ENCODE data around the gene COL9A3.
A peak's percentile ranks its signal among the peaks of the same experiment; 100 is the strongest.

The COL9A3 gene

DNA sequence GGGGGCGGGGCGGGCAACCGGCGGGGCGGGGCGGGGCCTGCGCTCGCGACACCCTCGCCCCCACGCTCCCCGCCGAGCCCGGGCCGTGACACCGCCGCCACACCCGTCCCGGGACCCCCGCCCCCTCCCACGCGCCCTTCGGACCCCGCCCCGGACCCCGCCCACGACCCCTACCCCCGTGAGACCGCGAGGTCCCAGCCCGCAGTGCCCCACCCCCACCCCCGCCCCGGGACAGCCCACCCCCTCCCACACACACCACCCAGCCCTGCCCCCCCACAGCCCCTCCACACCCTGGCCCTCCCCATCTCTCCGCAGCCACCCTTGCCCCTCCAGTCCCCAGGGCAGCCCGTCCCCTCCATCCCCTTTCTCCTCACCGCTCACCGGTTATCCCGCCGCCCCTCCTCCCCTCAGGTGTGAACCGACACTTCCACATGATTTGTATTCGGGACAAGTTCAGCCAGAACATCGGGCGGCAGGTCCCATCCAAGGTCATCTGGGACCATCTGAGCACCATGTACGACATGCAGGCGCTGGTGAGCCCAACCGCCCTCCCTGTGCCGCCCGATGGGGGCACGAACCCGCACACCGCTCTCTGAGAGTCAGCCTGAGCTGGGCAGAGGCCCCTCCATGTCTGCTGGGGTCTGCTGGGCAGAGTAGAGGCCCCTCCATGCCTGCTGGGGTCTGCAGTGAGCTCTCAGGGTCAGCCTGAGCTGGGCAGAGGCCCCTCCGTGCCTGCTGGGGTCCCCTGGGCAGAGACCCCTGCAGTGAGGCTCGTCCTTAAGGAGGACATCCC lies 20.0 kb upstream of the COL9A3 start:
- no peak for DNase-seq (ENCODE audit: low read depth in 2 of 2)

DNA sequence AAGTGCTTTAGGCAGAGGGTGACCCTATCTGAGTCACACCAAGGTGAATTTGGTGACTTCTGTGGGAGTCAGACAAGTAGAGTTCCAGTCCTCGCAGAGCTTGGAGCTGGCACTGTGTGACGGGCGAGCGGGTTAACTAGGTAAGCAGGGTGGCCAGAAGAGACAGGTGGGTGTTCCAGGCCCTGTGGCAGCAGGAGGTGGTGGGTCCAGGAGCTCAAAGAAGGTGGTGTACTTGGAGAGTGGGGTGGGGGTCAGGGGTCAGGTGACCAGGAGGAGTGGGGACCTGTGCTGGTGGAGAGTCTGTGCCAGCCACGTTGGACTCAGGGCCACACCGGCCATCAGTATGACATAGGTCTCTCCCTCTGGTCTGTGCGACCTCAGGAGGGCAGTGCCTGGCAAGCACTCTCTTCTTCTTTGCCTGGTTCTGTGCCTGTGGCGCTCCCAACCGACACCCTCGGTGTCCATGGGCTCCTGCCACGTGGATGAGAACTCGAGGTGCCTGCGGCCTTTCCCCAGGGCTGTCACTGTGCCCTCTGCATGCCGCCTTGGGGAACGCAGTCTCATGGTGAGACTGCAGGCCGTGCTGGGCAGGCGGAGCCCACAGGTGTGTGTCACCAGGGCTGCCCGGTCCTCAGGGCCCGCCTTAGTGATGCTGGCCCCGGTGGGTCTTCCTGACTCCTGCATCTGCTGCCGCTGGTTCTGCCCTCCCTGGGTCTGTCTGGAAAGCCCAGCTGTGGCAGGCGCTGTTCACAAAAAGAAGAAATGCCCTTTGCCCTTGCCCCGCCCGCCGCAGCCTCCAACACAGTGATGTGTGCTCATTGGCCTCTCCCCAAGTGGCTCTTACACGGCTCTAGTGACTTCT lies 18.9 kb upstream of the COL9A3 start:
- no peak for DNase-seq (ENCODE audit: low read depth in 2 of 2)

DNA sequence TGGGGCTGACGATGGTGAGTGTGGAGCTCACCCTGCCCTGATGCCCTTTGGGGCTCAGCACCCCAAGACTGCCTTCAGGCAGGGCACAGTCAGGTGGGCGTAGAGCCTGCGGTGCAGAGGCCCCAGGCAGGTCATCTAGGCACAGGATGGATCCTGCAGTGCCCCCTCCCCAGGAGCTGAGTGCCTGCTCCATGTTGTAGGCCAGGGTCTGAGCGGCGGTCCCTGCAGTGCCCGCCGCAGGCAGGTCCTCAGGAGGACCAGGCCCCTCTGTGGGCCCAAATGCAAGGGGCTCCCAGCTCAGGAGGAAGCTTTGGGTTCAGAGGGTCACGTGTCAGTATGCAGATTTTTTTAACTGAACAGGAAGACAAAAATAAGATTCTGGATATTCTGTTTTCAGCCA lies 17.8 kb upstream of the COL9A3 start:
- no peak for DNase-seq (ENCODE audit: low read depth in 2 of 2)

DNA sequence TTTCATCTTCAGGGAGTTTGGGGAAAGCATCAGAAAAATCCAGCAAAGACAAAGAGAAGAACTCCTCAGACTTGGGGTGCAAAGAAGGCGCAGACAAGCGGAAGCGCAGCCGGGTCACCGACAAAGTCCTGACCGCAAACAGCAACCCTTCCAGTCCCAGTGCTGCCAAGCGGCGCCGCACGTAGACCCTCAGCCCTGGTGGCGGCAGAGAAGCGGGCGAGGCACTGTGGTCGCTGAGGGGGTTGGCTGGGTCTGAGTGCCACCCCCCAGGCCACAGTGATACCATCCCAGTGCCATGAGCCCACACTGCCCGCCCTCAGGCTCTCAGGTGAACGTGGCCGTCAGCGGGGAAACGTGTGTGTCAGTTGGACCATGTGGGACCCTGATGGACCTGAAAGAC lies 17.4 kb upstream of the COL9A3 start:
- no peak for DNase-seq (ENCODE audit: low read depth in 2 of 2)

DNA sequence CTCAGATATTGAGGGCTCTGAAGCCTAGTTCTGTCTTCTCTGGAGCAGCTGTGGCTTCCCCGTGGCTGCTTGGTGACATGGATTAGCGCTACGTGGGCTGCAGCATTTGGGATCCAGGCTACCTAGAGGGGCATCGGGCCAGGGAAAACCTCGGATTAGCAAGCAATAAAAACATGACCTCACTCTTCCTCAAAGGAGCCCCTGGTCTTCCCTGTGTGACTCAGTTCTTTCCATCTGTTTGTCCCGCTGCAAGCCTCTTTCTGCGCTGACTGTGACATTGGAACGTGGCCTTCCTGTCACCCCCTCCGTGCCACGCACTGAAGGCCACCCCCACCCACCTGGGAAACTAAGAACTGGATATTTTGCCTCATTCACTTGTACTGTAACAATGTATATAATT lies 17.0 kb upstream of the COL9A3 start:
- DNase-seq (ENCODE audit: low read depth in 2 of 2) = no peak

DNA sequence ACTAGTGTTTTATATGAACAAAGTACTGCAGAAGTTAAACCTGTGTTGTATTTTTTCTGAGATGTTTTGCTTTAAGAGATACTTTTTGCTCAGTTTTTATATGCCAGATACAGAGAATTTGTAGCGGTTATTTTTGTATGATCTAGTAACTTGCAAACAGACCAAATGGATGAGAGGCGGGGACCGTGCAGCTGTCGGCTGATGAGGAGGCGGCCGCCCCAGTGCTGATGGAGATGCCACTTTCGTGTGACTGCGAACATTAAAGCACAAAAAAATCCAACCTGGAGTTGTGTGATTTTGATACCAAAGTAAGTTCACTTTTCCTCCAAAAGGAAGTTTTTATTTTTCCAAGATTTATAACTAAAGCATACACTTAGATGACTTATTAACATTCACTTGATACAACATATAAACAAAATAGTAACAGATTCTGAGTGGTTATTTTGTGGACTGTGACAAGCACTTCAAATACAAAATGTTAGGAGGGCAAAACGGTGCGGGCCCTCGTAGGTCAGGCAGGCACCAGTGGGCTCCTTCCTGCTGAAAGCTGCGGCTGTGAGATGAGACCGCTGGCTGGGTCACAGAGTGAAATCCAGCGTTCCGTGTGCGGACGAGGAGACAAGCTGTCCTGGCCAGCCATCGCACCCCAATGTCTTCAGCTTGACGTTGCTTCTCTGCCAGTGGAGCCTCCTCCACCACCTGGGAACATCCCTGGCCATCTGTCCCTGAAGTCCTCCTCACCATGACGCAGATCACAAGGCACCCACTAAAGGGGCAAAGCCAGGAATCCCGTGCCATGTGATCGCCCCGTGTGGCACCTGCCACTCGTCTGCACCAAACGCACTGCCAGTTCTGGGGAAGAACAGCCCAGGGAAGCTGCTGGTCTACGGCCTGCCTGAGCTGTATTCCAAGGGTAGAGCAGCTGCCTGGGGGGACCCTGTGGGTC lies 16.3 kb upstream of the COL9A3 start:
- no peak for DNase-seq (ENCODE audit: low read depth in 2 of 2)

DNA sequence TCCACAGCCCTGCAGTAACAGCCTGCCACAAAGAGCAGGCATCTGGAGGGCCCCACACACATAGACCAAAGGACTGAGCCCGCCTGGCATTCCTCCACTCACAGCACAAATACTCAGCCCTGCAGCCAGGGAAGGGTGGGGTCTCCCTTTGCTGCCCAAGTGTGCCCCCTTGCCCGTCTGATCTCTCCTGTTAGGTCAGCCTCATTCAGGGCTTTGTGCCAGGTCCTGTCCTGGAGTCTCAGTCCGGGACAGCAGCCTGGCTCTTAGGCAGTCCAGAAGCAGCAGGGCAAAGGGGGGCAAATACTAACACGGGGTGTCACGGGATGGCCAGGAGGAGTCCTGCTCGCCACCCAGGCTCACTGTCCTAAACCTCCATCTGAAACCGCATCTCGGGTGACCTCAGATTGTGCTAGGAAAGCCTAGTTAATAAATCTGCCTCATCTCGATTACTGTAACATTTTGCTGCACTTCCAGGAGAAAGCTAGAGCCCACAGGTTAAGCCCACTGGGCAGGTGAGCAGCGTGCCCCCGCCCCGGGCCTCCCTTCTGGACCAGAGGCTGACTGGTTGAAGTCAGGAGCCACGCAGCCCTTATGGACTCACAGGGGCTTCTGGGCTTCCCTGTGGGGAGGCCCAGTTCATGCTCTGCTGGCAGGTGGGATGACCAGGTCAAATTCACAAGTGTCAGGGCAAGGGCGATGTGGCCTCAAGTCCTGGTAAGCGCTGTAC lies 15.4 kb upstream of the COL9A3 start:
- DNase-seq (ENCODE audit: low read depth in 2 of 2) = no peak

DNA sequence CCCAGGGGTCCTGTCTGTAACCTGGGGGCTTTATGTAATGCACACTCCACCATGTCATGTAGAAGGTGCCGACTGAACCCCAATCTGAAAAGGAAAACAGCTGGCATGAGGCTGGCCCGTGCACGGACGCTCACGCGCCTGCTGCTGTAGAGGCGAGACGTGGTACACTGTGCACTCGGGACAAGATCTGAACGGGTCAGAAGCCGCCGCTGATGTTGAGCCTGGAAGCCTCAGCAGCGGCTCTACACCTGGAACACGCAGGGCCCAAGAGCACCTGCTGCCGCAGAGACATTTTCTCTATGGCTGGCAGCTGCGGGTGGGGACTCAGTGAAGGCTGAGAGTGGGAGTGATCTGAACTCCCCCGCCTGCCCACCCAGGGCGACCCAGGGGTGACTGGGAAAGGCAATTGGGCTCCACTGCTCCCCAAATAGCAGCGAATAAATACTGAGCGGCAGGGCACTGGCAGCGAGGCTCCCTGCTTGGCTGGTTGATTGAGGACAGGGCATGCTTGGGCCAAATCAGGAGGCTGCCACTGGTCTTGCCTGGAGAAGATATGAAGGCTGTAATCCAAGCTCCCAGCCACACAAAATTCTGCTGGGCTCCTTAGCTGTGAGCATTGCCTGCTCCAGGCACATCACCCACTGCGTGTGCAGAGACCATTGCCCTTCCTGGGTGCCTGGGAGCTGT lies 14.7 kb upstream of the COL9A3 start:
- DNase-seq (ENCODE audit: low read depth in 2 of 2) = no peak

DNA sequence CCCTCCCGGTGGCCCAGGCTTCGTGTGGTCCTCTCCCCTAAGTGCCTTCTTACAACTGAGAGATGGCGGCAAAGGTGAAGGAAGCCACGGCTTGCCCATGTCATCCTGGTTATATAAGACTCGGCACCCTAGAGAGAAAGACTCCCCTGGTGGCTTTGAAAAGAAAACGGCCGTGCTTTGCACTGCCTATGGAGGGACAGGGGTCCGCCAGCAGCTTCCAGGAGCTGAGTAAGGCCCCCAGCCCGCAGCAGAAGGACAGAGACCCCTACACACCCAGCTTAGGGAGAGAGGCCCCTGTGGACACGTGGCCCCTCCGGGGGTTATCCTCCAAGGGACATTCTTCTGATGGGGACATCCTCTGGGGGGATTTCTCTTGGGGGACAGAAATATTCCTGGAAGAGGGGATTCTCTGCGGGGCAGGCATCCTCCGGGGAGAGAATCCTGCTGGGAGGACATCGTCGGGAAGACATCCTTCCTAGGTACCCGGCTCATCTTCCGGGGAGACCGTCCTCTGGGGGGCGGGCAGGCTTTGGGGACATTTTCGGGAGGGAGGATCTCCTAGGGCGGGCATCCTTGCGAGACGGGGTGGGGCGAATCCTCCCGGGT lies 12.7 kb upstream of the COL9A3 start:
- DNase-seq (ENCODE audit: low read depth in 2 of 2) = no peak

DNA sequence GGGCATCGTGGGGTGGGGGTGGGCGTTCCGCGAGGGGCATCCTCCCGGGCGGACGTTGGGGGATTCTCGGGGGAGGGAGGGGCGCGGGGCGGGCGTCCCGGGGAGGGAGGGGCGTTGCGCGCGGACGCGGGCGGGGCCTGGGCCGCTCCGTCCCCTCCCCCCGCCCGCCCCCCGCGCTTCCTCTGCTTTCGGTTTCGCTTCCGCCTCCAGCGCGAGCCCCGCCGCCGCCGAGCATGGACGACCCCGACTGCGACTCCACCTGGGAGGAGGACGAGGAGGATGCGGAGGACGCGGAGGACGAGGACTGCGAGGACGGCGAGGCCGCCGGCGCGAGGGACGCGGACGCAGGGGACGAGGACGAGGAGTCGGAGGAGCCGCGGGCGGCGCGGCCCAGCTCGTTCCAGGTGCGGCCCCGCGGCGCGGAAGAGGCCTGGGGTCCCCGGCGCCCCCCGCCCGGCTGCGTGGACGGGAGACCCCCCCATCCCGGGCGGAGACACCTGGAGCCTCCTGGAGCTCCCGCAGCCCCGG lies 12.2 kb upstream of the COL9A3 start, which contains the start of gene OGFR:
Gene OGFR, plus strand, starts transcription at position 209 of the 528 bp plus-strand sequence. Its CDS starts 25 bp downstream, at position 234.
- peak in 1 of 2 donors; percentile 55 for DNase-seq (ENCODE audit: low read depth in 2 of 2)

DNA sequence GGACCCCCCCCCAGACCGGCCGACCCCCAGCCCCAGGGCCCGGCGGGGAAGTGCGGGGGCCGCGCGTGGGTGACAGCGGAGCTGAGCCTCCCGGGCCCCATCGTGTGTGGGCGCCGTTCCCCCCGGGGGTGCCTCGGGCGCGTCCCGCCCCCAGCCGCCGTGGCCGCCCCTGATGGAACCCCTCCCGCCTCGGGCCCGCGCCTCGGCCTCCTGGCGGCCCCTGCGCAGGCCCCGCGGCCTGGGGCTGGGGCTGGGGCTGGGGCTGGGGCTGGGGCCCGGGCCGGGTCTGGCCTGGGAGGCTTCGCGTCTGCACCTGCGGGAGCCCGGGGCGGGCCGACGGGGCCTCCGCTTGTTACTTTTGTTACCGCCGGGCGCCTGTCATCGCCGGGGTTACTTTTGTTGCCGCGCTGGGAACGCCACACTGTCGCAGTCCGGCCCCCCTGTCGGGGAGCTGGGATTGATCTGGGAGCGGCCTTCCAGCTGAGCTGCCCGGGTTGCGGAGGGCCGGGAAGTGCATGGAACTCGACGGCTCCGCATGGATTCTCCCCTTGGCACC lies 11.6 kb upstream of the COL9A3 start:
- no peak for DNase-seq (ENCODE audit: low read depth in 2 of 2)

DNA sequence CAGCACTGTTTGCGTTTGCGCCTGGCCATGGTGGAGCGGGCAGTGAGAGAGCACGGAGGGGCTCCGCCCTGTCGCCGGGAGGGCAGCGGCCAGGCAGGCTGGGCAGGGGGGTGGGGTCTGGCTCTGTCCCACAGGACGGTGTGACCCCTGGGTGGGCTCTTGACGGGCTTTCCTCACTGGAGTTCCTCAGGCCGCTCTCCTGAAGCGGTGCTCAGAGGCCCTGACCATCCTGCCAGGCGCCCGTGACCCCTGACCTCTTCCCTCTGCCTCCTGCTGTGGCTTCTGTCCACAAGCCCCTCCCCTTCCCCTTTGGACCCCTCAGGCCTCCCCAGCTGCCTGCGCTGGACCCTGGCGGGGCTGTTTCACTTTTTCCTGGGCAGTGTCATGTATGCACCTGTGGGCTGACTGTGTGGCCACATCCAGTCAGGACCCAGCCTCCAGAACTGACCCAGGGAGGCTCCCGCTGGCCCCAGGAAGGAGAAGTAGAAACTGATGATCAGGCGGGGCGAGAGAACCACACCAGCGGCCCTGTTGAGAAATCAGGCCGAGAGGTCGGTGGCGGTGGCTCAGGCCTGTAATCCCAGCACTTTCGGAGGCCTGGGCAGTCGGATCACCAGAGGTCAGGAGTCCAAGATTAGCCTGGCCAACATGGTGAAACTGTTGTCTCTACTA lies 11.0 kb upstream of the COL9A3 start:
- DNase-seq (ENCODE audit: low read depth in 2 of 2) = no peak

DNA sequence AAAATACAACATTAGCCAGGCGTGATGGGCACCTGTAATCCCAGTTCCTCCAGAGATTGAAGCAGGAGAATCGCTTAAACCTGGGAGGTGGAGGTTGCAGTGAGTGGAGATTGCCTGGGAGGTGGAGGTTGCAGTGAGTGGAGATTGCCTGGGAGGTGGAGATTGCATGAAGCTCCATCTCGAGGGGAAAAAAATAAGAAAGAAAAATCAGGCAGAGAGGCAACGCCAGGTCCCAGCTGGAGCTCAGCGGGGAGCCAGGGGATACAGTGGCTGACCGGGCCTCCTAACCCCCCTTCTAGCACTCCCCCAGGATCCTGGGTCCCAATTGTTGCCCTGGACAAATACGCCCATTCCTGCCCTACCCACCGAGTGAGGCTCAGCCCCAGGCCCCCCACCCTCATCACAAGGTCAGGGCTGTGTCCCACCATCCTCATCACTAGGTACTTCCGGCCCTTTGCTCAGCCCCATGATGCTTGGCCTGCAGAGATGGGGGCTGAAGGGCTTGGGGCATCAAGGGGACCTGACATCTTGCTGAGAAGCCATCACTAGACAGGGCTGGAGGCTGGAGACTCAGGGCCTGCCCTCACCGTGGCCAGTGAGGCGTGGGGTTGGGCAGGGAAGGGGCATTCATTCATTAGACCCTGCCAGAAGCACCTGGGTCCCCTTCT lies 10.3 kb upstream of the COL9A3 start:
- no peak for DNase-seq (ENCODE audit: low read depth in 2 of 2)

DNA sequence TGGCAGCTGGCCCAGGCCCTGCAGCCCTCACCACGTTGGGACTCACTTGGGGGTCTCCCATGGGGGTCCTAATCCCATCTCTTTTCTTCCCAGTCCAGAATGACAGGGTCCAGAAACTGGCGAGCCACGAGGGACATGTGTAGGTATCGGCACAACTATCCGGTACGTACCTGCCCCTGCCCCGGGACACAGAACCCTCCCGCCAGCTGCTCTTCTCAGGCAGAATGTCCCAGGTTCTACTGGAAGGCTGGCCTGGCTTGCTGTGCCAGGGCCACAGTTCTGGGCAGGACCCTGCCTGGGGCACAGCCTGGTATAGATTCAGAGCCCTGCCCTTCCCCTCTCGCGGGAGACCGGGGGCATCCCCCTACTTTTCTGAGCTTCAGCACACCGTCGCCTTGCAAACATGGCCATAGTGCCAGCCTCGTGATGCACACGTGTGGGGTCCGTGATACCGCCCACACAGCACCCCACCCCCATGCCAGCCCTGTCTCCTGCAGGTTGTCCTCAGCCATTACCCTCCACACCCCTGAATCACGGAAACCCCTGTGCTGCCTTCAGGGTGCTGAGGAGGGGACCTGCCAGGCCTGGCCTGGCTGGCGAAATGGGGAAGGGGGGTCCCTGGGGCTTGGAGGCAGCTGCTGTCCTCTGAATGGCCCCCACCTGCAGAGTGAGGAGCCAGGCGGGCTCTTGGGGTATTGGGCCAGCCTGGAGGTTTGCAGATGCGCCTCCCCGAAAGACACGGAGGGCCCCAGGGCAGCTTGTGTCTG lies 9.2 kb upstream of the COL9A3 start:
- DNase-seq (ENCODE audit: low read depth in 2 of 2) = no peak

DNA sequence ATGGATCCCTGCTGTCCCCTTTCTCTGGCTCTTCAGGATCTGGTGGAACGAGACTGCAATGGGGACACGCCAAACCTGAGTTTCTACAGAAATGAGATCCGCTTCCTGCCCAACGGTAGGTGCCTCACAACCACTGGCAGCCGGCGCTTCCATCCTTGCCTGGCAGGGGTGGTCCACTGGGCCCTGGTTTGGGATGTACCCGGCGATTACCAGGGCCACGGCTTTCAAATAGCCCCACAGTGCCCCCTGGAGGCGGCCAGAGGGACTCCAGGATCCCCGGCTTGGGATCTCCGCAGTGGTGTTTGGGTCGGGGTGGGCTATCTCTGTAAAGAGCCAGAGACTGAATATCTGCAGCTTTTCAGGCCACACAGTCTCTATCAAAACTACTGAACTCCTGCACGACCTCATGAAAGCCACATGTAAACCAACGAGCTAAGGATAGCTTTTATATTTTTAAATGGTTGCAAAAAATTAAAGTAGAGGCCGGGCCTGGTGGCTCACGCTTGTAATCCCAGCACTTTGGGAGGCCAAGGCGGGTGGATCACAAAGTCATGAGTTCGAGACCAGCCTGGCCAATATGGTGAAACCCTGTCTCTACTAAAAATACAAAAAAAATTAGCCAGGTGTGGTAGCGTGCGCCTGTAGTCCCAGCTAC lies 8.5 kb upstream of the COL9A3 start:
- peak; percentile 51 to 65 for DNase-seq (ENCODE audit: low read depth in 2 of 2)

DNA sequence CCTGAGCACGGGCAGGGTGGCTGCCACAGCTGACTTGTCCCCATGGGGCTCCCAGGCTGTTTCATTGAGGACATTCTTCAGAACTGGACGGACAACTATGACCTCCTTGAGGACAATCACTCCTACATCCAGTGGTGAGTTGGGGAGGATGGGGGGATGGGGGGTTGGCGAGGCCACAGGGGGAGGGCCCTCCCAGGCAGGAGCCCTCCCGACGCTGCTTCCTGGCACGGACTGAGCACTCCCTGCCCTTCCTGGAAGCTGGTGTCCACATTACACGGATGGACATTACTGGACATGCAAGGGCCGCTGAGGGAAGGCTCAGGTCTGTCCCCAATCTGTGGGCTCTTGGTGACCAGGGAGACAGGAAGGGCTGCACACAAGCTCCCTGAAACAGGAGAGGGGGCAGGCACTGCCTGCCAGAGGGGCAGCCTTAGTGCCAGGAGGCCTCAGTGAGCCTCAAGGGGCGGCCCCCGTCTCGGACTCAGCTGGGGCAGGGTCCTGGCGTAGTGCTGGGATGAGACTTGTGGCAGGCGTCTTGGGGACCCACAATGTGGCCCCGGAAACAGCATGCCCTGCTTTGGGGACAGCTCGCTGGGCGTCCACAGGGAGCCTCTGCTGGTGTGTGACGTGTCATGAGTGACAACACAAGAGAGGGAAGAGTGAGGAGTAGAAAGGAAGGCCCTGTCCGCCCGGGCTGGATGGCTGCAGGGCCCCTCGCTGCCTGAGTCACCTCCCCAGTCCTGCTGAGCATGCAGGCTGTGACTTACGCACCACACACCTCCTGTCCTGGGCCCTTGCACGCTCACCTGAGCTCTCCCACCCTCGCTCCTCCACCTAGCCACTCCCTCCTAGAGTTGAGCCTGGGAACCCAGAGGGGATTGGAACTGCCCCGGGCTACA lies 7.1 kb upstream of the COL9A3 start:
- no peak for DNase-seq (ENCODE audit: low read depth in 2 of 2)
